HL-60 (cell line): Measurements from ENCODE around the gene PEX11B.

Experiments used
- GABPA ChIP-seq: IDR thresholded peaks from 2 replicates; pipeline ENCODE4 v1.6.1; 2012; ENCODE audit warnings: low read depth
- POLR2AphosphoS5 ChIP-seq: IDR thresholded peaks from 2 replicates; pipeline ENCODE4 v1.6.1; 2012; ENCODE audit warnings: low read depth
- SPI1 ChIP-seq: IDR thresholded peaks from 2 replicates; pipeline ENCODE4 v1.6.1; 2012; ENCODE audit warnings: low read depth, mild to moderate bottlenecking, borderline replicate concordance
- TF ChIP-seq, protein P1 (sequence below): IDR thresholded peaks from one replicate; pipeline ENCODE4 v1.5.1; 2011; ENCODE audit warnings: low read length, control low read depth, inconsistent platforms; ENCODE audit not compliant: insufficient read depth

DNA sequence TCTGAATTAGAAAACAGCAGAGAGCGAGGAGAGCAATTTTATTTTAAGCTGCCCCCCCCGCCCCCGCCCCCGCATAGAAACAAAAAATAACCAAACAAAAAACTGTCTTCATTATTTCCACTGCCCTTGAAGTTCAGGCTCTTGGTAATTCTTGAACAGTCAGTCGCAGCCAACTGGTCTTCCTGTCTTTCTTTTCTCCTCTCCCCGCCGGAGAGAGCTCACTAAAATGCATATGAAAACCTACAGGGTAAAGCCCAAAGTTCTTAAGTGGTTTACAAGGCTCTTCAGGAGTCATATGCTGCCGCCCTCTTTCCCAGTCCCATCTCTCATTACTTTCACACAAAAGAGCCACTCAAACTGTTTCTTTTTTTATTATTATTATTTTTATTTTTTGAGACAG is 31.7 kb downstream of the PEX11B start:
- TF ChIP-seq, protein P1, sequence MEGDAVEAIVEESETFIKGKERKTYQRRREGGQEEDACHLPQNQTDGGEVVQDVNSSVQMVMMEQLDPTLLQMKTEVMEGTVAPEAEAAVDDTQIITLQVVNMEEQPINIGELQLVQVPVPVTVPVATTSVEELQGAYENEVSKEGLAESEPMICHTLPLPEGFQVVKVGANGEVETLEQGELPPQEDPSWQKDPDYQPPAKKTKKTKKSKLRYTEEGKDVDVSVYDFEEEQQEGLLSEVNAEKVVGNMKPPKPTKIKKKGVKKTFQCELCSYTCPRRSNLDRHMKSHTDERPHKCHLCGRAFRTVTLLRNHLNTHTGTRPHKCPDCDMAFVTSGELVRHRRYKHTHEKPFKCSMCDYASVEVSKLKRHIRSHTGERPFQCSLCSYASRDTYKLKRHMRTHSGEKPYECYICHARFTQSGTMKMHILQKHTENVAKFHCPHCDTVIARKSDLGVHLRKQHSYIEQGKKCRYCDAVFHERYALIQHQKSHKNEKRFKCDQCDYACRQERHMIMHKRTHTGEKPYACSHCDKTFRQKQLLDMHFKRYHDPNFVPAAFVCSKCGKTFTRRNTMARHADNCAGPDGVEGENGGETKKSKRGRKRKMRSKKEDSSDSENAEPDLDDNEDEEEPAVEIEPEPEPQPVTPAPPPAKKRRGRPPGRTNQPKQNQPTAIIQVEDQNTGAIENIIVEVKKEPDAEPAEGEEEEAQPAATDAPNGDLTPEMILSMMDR: no peak
- TF ChIP-seq POLR2AphosphoS5 (no peak), GABPA (no peak), SPI1 (no peak)
